Adipocyte (in vitro differentiated cells): ENCODE results near the gene BCAT1.
"Not testable (repeated sequence)": the region's sequence is repeated elsewhere in the genome, so short reads cannot be mapped to it uniquely, and the experiment has no call there.

Experiments
- DNase-seq: peaks from one replicate; pipeline ENCODE4 v3.0.0-alpha.2; 2015; ENCODE audit warnings: low read depth
- H3K27me3 ChIP-seq: replicated peaks from 2 replicates; pipeline ENCODE4 v1.7.0; 2013; ENCODE audit warnings: mild to moderate bottlenecking, low read length, moderate library complexity; ENCODE audit not compliant: control insufficient read depth, insufficient read depth
- H3K36me3 ChIP-seq: 2 replicates; pipeline ENCODE4 v1.7.0; 2013; ENCODE audit warnings: low read length, mild to moderate bottlenecking, moderate library complexity; ENCODE audit not compliant: control insufficient read depth, insufficient read depth, severe bottlenecking
- H3K4me1 ChIP-seq: 2 replicates; pipeline ENCODE4 v1.7.0; 2013; ENCODE audit warnings: mild to moderate bottlenecking, low read length, moderate library complexity; ENCODE audit not compliant: control insufficient read depth, insufficient read depth
- H3K4me3 ChIP-seq: 2 replicates; pipeline ENCODE4 v1.7.0; 2013; ENCODE audit warnings: mild to moderate bottlenecking, low read length, moderate library complexity
- H3K9ac ChIP-seq: 2 replicates; pipeline ENCODE4 v1.7.0; 2013; ENCODE audit warnings: mild to moderate bottlenecking, low read length, moderate library complexity
- H3K9me3 ChIP-seq: 2 replicates; pipeline ENCODE4 v1.7.0; 2013; ENCODE audit warnings: mild to moderate bottlenecking, low read length, moderate library complexity; ENCODE audit not compliant: control insufficient read depth

Gene BCAT1

GRCh38 chr12:24835377-24835776, 113.5 kb downstream of the BCAT1 start:
- Histone ChIP-seq H3K4me3 (no peak overlapping the region), H3K27me3 (no peaks in the 10 kb centered on the region), H3K9ac (no peak overlapping the region), H3K4me1 (peaks cover 27% of the 10 kb centered on the region), H3K9me3 (no peaks in the 10 kb centered on the region), H3K36me3 (peaks cover 14% of the 10 kb centered on the region)
- DNase-seq, result no peak

GRCh38 chr12:24833513-24833912, 115.4 kb downstream of the BCAT1 start:
- H3K4me1 ChIP-seq, result peaks cover 9% of the 10 kb centered on the region
- H3K36me3 ChIP-seq, result peaks cover 17% of the 10 kb centered on the region
- no peak for DNase-seq
- no peak overlapping the region for H3K9ac ChIP-seq
- H3K9me3 ChIP-seq, result no peaks in the 10 kb centered on the region
- no peak overlapping the region for H3K4me3 ChIP-seq
- no peaks in the 10 kb centered on the region for H3K27me3 ChIP-seq

GRCh38 chr12:24823808-24824515, 124.9 kb downstream of the BCAT1 start:
- Histone ChIP-seq H3K9me3 (no peaks in the 10 kb centered on the region), H3K27me3 (no peaks in the 10 kb centered on the region), H3K36me3 (peaks cover 12% of the 10 kb centered on the region), H3K9ac (no peak overlapping the region), H3K4me1 (peaks cover 20% of the 10 kb centered on the region), H3K4me3 (no peak overlapping the region)
- no peak for DNase-seq

GRCh38 chr12:24822121-24822899, 126.6 kb downstream of the BCAT1 start:
- peaks cover 14% of the 10 kb centered on the region for H3K36me3 ChIP-seq
- peak; percentile 70 for DNase-seq
- peaks cover 20% of the 10 kb centered on the region for H3K4me1 ChIP-seq
- H3K4me3 ChIP-seq, result peak overlapping the region; percentile 53
- H3K9me3 ChIP-seq, result no peaks in the 10 kb centered on the region
- peak overlapping the region; percentile 24 for H3K9ac ChIP-seq
- no peaks in the 10 kb centered on the region for H3K27me3 ChIP-seq

- Histone ChIP-seq H3K9me3 (no peaks in the 10 kb centered on the region), H3K9ac (peak overlapping the region; percentile 24), H3K27me3 (no peaks in the 10 kb centered on the region), H3K4me1 (peaks cover 20% of the 10 kb centered on the region), H3K36me3 (peaks cover 20% of the 10 kb centered on the region), H3K4me3 (peak overlapping the region; percentile 53)
- DNase-seq, result peak; percentile 40
These were observed 127.2 kb downstream of the BCAT1 start for GRCh38 chr12:24821691-24822090.

- Histone ChIP-seq H3K36me3 (peaks cover 24% of the 10 kb centered on the region), H3K9me3 (no peaks in the 10 kb centered on the region), H3K9ac (no peak overlapping the region), H3K4me3 (no peak overlapping the region), H3K27me3 (no peaks in the 10 kb centered on the region), H3K4me1 (peaks cover 20% of the 10 kb centered on the region)
- DNase-seq, result no peak
These were observed 128.0 kb downstream of the BCAT1 start for GRCh38 chr12:24820872-24821271.

- no peak for DNase-seq
- H3K4me3 ChIP-seq, result no peak overlapping the region
- H3K9ac ChIP-seq, result no peak overlapping the region
- H3K4me1 ChIP-seq, result peaks cover 23% of the 10 kb centered on the region
- peaks cover 24% of the 10 kb centered on the region for H3K36me3 ChIP-seq
- no peaks in the 10 kb centered on the region for H3K27me3 ChIP-seq
- H3K9me3 ChIP-seq, result no peaks in the 10 kb centered on the region
These were observed 130.6 kb downstream of the BCAT1 start for GRCh38 chr12:24818351-24818750.

- no peaks in the 10 kb centered on the region for H3K27me3 ChIP-seq
- no peak for DNase-seq
- peaks cover 21% of the 10 kb centered on the region for H3K36me3 ChIP-seq
- H3K4me1 ChIP-seq, result peaks cover 3% of the 10 kb centered on the region
- no peak overlapping the region for H3K4me3 ChIP-seq
- H3K9me3 ChIP-seq, result no peaks in the 10 kb centered on the region
- no peak overlapping the region for H3K9ac ChIP-seq
These were observed 133.8 kb downstream of the BCAT1 start for GRCh38 chr12:24815114-24815423.

GRCh38 chr12:24814379-24815113, 134.4 kb downstream of the BCAT1 start:
- H3K36me3 ChIP-seq, result peaks cover 21% of the 10 kb centered on the region
- H3K9me3 ChIP-seq, result no peaks in the 10 kb centered on the region
- H3K4me3 ChIP-seq, result no peak overlapping the region
- no peak for DNase-seq
- no peaks in the 10 kb centered on the region for H3K27me3 ChIP-seq
- no peak overlapping the region for H3K9ac ChIP-seq
- peaks cover 3% of the 10 kb centered on the region for H3K4me1 ChIP-seq

- H3K9me3 ChIP-seq, result no peaks in the 10 kb centered on the region
- no peak overlapping the region for H3K4me3 ChIP-seq
- no peak for DNase-seq
- H3K9ac ChIP-seq, result no peak overlapping the region
- peaks cover 3% of the 10 kb centered on the region for H3K4me1 ChIP-seq
- H3K27me3 ChIP-seq, result no peaks in the 10 kb centered on the region
- peaks cover 7% of the 10 kb centered on the region for H3K36me3 ChIP-seq
These were observed 138.5 kb downstream of the BCAT1 start for GRCh38 chr12:24810378-24810777.

GRCh38 chr12:24809306-24809705, 139.6 kb downstream of the BCAT1 start:
- H3K4me1 ChIP-seq, H3K4me3 ChIP-seq, H3K9me3 ChIP-seq, H3K27me3 ChIP-seq, H3K9ac ChIP-seq, H3K36me3 ChIP-seq, DNase-seq: not testable (repeated sequence)
